ENCODE results near the gene UBE2D2.
A peak's percentile ranks its signal among the peaks of the same experiment; 100 is the strongest.
"Not testable (repeated sequence)": the region's sequence is repeated elsewhere in the genome, so short reads cannot be mapped to it uniquely, and the experiment has no call there.

UBE2D2 gene

DNA sequence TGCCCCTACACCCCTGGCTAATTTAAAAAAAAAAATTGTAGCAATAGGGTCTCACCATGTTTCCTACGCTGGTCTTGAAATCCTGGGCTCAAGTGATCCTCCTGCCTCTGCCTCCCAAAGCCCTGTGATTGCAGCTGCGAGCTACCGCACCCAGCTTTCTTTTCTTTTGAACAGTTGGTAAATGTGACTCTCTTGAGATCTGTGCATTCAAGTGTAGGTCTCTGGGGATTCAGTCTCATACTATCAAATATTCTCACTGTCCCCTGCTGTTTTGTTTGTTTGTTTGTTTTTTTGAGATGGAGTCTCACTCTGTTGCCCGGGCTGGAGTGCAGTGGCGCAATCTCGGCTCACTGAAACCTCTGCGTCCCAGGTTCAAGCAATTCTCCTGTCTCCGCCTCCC, 44.7 kb downstream of the UBE2D2 start:
- Histone ChIP-seq H3K36me3 (peaks cover 57 to 99% (median 75%) of the 10 kb centered on the region in 11 experiments), H3K4me2 (peak overlapping the region in 7 of 11 experiments; percentile 34 to 69 (median 63); a peak in 14 of 22 replicates), H3K27ac (peak overlapping the region in 9 of 11 experiments; percentile 5 to 64 (median 42); a peak in 13 of 22 replicates), H3K9ac (peak overlapping the region in 4 of 11 experiments; percentile 29 to 59 (median 41); a peak in 6 of 22 replicates), H3K4me1 (peaks cover 9 to 47% (median 35%) of the 10 kb centered on the region in 10 experiments; a peak in 18 of 20 replicates), H3K9me3 (replicated peaks in 1 of 11) (no peaks in the 10 kb centered on the region), H3K27me3 (no peaks in the 10 kb centered on the region), H4K20me1 (peaks cover 57 to 99% (median 87%) of the 10 kb centered on the region in 11 experiments), H3K4me3 (no peak overlapping the region)
- peak in 3 of 11 experiments; percentile 38 to 46 (median 39); a peak in 2 of 22 replicates for TF ChIP-seq Cebpa-rat (IDR thresholded peaks at IDR 0.05)

DNA sequence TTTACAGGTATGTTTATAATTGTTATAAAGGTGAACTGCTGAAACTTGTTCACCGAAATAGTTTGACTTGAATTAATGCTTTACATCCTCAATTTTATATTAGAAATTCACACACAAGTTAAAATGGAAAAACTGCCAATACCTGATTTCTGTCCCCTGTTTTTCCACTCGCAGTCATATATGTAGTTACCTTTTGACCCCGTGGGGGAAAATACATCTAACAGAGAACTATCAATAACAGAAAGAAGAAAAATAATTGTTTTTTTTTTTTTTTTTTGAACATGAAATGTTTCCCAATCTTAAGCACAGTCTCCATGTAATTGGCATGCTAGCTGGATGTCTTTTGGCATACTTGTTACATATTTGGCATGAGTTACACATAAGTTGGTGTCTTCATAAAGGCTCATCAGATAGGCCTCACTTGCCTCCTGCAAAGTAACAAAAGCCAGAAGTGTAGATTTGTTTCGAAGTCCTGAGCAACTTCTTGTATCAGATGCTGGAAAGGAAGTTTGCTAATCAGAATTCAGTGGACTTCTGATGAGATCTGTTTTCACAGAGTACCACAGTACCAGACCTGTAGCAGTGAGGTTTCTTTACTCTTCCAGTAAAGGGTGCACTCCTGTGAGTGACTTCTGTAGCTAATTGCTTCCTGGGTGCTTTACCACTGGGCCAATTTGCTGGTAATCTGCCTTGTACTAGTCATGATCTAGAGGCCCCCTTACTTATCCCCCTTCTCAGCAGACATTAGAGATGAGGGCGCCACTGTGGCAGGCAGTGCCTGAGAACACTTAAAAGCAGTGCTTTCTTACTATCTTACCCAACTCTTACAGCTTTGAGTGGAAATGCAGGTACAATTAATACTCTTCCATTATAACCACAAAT, 50.8 kb downstream of the UBE2D2 start:
- peaks cover 66 to 99% (median 89%) of the 10 kb centered on the region in 11 experiments for H3K36me3 ChIP-seq
- no peak for TF ChIP-seq Cebpa-rat (IDR thresholded peaks at IDR 0.05)

DNA sequence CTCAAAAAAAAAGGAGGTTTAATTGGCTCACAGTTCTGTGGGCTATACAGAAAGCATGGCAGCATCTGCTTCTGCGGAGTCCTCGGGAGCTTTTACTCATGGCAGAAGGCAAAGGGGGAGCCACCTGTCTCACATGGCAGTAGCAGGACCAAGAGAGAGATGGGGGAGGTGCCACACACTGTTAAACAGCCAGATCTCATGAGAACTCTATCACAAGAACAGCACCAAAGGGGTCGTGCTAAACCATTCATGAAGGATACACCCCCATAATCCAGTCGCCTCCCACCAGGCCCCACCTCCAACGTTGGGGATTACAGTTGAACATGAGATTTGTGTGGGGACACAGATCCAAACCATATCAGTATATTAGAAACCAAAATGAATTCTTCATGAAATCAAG, 58.7 kb downstream of the UBE2D2 start:
- peaks cover 95 to 100% (median 99%) of the 10 kb centered on the region in 11 experiments for H3K36me3 ChIP-seq
- H3K27ac ChIP-seq: no peak overlapping the region
- no peak for TF ChIP-seq Cebpa-rat (IDR thresholded peaks at IDR 0.05)
- no peaks in the 10 kb centered on the region for H3K9me3 ChIP-seq (replicated peaks in 1 of 11)
- H3K4me3 ChIP-seq: no peak overlapping the region
- H3K27me3 ChIP-seq: no peaks in the 10 kb centered on the region
- H4K20me1 ChIP-seq: peaks cover 18 to 72% (median 25%) of the 10 kb centered on the region in 11 experiments; a peak in 16 of 22 replicates
- no peak overlapping the region for H3K9ac ChIP-seq
- peaks cover 0 to 12% (median 0%) of the 10 kb centered on the region in 10 experiments; a peak in 3 of 20 replicates for H3K4me1 ChIP-seq
- no peak overlapping the region for H3K4me2 ChIP-seq

More for the DNA sequence above, 50.8 kb downstream of the UBE2D2 start:
- Histone ChIP-seq H3K27me3 (no peaks in the 10 kb centered on the region), H3K27ac (no peak overlapping the region), H3K9me3 (replicated peaks in 1 of 11) (no peaks in the 10 kb centered on the region), H3K9ac (peak overlapping the region in 1 of 11 experiments; percentile 25; a peak in 1 of 22 replicates), H3K4me3 (no peak overlapping the region), H3K4me1 (peaks cover 0 to 9% (median 0%) of the 10 kb centered on the region in 10 experiments; a peak in 3 of 20 replicates), H4K20me1 (peaks cover 49 to 92% (median 79%) of the 10 kb centered on the region in 11 experiments; a peak in 21 of 22 replicates), H3K4me2 (no peak overlapping the region)

DNA sequence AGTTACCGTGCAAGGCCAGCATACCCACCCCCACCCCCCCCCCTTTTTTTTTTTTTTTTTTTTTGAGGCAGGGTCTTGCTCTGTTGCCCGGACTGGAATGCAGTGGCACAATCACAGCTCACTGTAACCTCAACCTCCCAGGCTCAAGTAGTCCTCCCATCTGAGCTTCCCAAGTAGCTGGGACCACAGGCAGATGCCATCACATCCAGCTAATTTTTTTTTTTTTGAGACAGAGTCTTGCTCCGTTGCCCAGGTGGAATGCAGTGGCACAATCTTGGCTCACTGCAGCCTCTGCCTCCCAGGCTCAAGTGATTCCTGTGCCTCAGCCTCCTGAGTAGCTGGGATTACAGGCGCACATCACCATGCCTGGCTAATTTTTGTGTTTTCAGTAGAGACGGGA, 64.3 kb downstream of the UBE2D2 start:
- H3K27me3 ChIP-seq; H3K27ac ChIP-seq; H3K4me1 ChIP-seq; H3K4me3 ChIP-seq; H3K9ac ChIP-seq; H3K9me3 ChIP-seq (replicated peaks in 1 of 11); H3K4me2 ChIP-seq: not testable (repeated sequence)
- peaks cover 93 to 100% (median 97%) of the 10 kb centered on the region in 11 experiments for H3K36me3 ChIP-seq
- H4K20me1 ChIP-seq: peaks cover 5 to 77% (median 34%) of the 10 kb centered on the region in 11 experiments; a peak in 15 of 22 replicates

DNA sequence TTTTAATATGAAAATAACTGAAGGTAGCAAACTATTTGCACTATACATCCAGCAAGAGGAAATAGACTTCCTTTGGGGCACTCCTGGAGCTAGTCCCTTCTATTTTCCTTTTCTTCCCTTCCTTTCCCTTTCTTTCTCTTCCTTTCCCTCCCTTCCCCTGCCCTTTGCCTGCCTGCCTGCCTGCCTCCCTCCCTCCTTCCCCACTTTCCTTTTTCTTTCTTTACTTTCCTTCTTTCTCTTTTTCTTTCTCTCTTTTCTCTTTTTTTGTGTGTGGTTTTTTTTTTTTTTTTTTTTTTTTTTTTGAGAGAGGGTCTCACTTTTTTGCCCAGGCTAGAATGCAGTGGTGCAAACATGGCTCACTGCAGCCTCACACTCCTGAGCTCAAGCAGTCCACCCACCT, 69.7 kb downstream of the UBE2D2 start:
- peaks cover 22 to 86% (median 38%) of the 10 kb centered on the region in 11 experiments; a peak in 19 of 22 replicates for H4K20me1 ChIP-seq
- peaks cover 21 to 36% (median 30%) of the 10 kb centered on the region in 10 experiments for H3K4me1 ChIP-seq
- no peaks in the 10 kb centered on the region for H3K27me3 ChIP-seq
- no peak overlapping the region for H3K9ac ChIP-seq
- no peak overlapping the region for H3K4me3 ChIP-seq
- H3K4me2 ChIP-seq: no peak overlapping the region
- peaks cover 41 to 67% (median 48%) of the 10 kb centered on the region in 11 experiments for H3K36me3 ChIP-seq
- no peaks in the 10 kb centered on the region for H3K9me3 ChIP-seq (replicated peaks in 1 of 11)
- TF ChIP-seq Cebpa-rat (IDR thresholded peaks at IDR 0.05): no peak
- no peak overlapping the region for H3K27ac ChIP-seq

DNA sequence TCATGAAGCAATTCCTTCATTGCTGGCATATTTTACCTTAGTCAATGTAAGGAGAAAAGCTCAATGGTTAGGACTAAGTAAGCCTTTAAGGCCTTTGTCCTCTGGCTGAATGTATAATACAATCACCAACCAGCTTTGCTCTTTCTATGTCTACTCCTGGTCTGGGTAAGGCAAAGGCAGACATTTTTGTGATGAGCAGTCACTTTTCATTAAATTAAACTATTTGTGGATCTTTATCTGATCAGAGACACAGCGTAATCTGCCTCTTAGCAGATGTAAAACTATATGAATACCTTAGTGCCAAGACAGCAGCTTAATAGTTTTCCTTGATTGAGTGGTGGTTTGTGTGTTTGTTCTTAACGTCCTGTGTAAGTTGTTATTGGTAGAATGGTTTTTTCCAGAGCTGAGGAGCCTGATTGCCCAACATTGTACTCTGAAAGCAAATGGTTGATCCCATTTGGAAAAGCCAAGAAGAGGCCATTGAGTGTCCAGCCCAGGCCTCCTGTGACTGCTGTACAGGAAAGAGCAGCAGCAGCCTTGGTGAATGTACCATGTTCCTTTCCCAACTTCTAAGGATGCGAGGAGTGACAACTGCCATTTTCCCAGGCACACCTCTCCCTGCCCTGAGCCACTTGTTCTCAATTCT, 70.5 kb downstream of the UBE2D2 start:
- Histone ChIP-seq H3K27me3 (no peaks in the 10 kb centered on the region), H3K9me3 (replicated peaks in 1 of 11) (no peaks in the 10 kb centered on the region), H3K27ac (no peak overlapping the region), H3K36me3 (peaks cover 33 to 59% (median 40%) of the 10 kb centered on the region in 11 experiments), H3K4me3 (no peak overlapping the region), H3K4me1 (peaks cover 29 to 44% (median 38%) of the 10 kb centered on the region in 10 experiments), H3K4me2 (no peak overlapping the region), H3K9ac (no peak overlapping the region), H4K20me1 (peaks cover 30 to 86% (median 46%) of the 10 kb centered on the region in 11 experiments; a peak in 20 of 22 replicates)
- TF ChIP-seq Cebpa-rat (IDR thresholded peaks at IDR 0.05): no peak

DNA sequence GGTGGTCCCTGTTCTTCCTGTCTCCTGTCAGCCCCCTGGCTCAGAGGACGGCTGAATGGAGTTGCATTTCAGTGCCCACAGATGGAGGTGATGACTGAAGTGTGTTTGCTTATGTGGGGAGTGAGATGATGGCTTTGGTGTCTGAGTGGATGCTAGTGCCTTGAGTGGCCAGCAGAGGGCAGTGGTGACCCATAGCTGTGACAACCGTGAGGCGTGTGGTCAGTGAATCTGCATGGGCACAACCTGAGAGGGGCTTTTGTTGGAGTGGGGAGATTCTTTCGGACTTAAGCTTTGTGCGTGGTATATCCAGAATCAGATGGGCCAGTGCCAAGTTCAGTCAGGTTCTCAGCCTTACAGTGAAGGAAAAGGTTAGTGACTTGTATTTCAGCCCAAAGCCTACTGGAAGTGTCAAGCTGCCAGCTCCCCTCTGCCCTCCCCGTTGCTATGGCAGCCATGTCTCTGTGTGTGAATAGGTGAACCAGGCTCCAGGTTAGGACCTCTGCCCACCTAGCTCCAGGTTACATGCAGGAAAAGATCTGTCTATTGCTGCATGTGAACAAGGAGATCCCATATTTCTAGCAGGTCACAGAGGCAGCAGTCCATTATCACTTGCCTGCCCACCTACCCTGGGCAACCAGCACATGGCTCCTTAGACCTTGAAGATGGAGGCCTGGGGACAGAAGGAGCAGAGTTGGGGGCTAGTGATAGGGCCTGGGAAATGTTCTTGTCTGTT, 72.3 kb downstream of the UBE2D2 start:
- H4K20me1 ChIP-seq: peaks cover 35 to 74% (median 50%) of the 10 kb centered on the region in 11 experiments; a peak in 20 of 22 replicates
- H3K4me3 ChIP-seq: no peak overlapping the region
- H3K9me3 ChIP-seq (replicated peaks in 1 of 11): no peaks in the 10 kb centered on the region
- peaks cover 44 to 60% (median 54%) of the 10 kb centered on the region in 10 experiments for H3K4me1 ChIP-seq
- H3K27ac ChIP-seq: peak overlapping the region in 2 of 11 experiments; percentile 9 to 26; a peak in 2 of 22 replicates
- peak overlapping the region in 8 of 11 experiments; percentile 4 to 33 (median 20); a peak in 8 of 22 replicates for H3K4me2 ChIP-seq
- TF ChIP-seq Cebpa-rat (IDR thresholded peaks at IDR 0.05): no peak
- H3K9ac ChIP-seq: peak overlapping the region in 5 of 11 experiments; percentile 0 to 45 (median 16); a peak in 2 of 22 replicates
- H3K36me3 ChIP-seq: peaks cover 15 to 41% (median 22%) of the 10 kb centered on the region in 11 experiments
- H3K27me3 ChIP-seq: no peaks in the 10 kb centered on the region

DNA sequence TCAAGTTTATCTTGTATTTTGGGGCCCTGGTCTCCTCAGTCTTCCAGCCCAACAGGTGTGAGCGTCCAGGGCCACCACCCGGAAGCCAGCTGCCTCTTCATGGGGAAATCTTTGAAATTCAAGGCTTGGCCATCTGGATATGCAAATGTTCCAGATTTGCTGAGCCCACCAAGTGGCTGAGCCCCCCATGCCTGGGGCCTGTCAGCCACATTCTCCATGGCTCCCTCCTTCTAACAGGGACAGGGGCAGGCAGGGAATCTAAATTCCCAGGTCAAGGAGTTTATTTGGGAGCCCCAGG, 72.8 kb downstream of the UBE2D2 start:
- no peak for TF ChIP-seq Cebpa-rat (IDR thresholded peaks at IDR 0.05)
- Histone ChIP-seq H3K27ac (peak overlapping the region in 2 of 11 experiments; percentile 9 to 26; a peak in 2 of 22 replicates), H3K4me2 (peak overlapping the region in 5 of 11 experiments; percentile 4 to 27 (median 17); a peak in 5 of 22 replicates)

More for the DNA sequence above, 72.8 kb downstream of the UBE2D2 start:
- Histone ChIP-seq H3K9ac (peak overlapping the region in 6 of 11 experiments; percentile 0 to 45 (median 11); a peak in 4 of 22 replicates), H3K9me3 (replicated peaks in 1 of 11) (no peaks in the 10 kb centered on the region), H3K36me3 (peaks cover 10 to 36% (median 17%) of the 10 kb centered on the region in 11 experiments; a peak in 21 of 22 replicates), H3K4me3 (no peak overlapping the region), H3K27me3 (no peaks in the 10 kb centered on the region), H4K20me1 (peaks cover 35 to 74% (median 53%) of the 10 kb centered on the region in 11 experiments; a peak in 20 of 22 replicates), H3K4me1 (peaks cover 49 to 65% (median 59%) of the 10 kb centered on the region in 10 experiments)
